ENCODE data around the gene SYNE1. TPM values are rescaled to one million over a fixed set of nuclear protein-coding genes. Genes with fewer than 3 reads are reported as not detected.

Gene SYNE1
- total and polyA plus RNA-seq, 10 of the 15 experiments (the other 5 are each of a cell fraction or from before 2014, with no cell fraction given): 2.3 to 28.7 (median 14.1) TPM

DNA sequence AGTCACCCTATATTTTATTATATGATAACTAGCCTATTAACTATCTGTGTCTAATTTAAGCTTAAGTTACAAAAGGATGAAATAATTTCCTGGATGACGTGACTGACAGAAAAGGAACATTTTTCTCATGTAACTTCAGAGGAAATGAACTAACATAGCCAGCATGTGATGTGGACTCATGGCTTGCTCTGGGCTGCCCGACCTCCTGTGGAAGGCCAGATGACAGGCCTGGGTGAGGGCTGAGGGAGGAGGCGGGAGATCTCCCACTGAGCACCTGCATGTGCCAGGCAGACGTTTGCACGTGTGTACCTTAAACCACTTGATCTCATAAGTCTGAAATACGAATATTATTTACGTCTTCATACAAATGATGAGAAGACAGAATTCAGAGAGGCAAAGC is 321.1 kb downstream of the SYNE1 start:
- Histone ChIP-seq H3K9me3 (replicated peaks; ENCODE audit: control insufficient read depth, insufficient read depth, low read length) (no peaks in the 10 kb centered on the region; the same call in 2 of the 3 replicates), H3K9ac (ENCODE audit: control insufficient read depth, insufficient read depth, low read length) (no peak overlapping the region), H3K4me1 (ENCODE audit: control insufficient read depth, insufficient read depth, low read length) (peaks cover 9% of the 10 kb centered on the region), H4K20me1 (ENCODE audit: control insufficient read depth, insufficient read depth) (no peaks in the 10 kb centered on the region), H3K36me3 (ENCODE audit: control insufficient read depth in 2 of 2, insufficient read depth in 2 of 2, low read length in 1 of 2) (no peaks in the 10 kb centered on the region), H3K4me3 (no peak overlapping the region), H3K4me2 (ENCODE audit: control insufficient read depth, insufficient read depth) (no peak overlapping the region; the same call in 1 of the 2 replicates), H2AFZ (ENCODE audit: control insufficient read depth, low read depth, low read length) (no peak overlapping the region), H3K79me2 (ENCODE audit: control insufficient read depth, insufficient read depth, low read length) (no peaks in the 10 kb centered on the region), H3K27ac (ENCODE audit: control insufficient read depth, insufficient read depth) (no peak overlapping the region), H3K27me3 (replicated peaks in 1 of 2; ENCODE audit: control insufficient read depth in 2 of 2, insufficient read depth in 2 of 2, low read length in 1 of 2) (no peaks in the 10 kb centered on the region; a peak in 2 of 4 replicates)
- FAIRE-seq (no peak), DNase-seq (ENCODE audit: low read depth, low spot score) (no peak), ATAC-seq (no peak)
- RAD21 ChIA-PET (ENCODE audit: unreplicated experiment): interaction anchor here (1.8 to 2.8 kb wide), 2 partner anchors 15 to 23 kb away, joined by 5 to 12 read pairs; no protein-coding TSS in a partner anchor
- in situ Hi-C loops (cut with MboI) (no loop called here), intact Hi-C loops (cut with micrococcal nuclease; ENCODE audit: unreplicated experiment) (no loop called here)
- CTCF ChIA-PET: interaction anchor here (0.7 to 3.1 kb wide), 5 partner anchors 10 to 22 kb away, joined by 3 to 18 read pairs (median 6); no protein-coding TSS in a partner anchor
- WGBS (ENCODE audit: insufficient coverage, insufficient replicate concordance, low lambda C conversion rate, missing lambda C conversion rate): 51% methylated on average over 7 of the region's 7 CpGs
- POLR2A ChIA-PET: interaction anchor here (1.0 to 1.6 kb wide), 2 partner anchors 14 to 17 kb away, joined by 3 to 4 read pairs; no protein-coding TSS in a partner anchor
- SMC1A ChIA-PET (ENCODE audit: uncharacterized antibody, unreplicated experiment): interaction anchor here (0.6 to 3.7 kb wide), 12 partner anchors 8 to 640 kb away, joined by 3 to 25 read pairs (median 4); no protein-coding TSS in a partner anchor
- no TSS peak for BruUV-seq (replicated peaks)
- TF ChIP-seq ATF7 (IDR thresholded peaks at IDR 0.05; ENCODE audit: low read depth): no peak
- no peak for TF ChIP-seq ZNF217 (IDR thresholded peaks at IDR 0.05)
- TF ChIP-seq, protein P1, sequence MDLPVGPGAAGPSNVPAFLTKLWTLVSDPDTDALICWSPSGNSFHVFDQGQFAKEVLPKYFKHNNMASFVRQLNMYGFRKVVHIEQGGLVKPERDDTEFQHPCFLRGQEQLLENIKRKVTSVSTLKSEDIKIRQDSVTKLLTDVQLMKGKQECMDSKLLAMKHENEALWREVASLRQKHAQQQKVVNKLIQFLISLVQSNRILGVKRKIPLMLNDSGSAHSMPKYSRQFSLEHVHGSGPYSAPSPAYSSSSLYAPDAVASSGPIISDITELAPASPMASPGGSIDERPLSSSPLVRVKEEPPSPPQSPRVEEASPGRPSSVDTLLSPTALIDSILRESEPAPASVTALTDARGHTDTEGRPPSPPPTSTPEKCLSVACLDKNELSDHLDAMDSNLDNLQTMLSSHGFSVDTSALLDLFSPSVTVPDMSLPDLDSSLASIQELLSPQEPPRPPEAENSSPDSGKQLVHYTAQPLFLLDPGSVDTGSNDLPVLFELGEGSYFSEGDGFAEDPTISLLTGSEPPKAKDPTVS (IDR thresholded peaks at IDR 0.05; ENCODE audit: low read depth, low read length): no peak
- TF ChIP-seq, protein P2, sequence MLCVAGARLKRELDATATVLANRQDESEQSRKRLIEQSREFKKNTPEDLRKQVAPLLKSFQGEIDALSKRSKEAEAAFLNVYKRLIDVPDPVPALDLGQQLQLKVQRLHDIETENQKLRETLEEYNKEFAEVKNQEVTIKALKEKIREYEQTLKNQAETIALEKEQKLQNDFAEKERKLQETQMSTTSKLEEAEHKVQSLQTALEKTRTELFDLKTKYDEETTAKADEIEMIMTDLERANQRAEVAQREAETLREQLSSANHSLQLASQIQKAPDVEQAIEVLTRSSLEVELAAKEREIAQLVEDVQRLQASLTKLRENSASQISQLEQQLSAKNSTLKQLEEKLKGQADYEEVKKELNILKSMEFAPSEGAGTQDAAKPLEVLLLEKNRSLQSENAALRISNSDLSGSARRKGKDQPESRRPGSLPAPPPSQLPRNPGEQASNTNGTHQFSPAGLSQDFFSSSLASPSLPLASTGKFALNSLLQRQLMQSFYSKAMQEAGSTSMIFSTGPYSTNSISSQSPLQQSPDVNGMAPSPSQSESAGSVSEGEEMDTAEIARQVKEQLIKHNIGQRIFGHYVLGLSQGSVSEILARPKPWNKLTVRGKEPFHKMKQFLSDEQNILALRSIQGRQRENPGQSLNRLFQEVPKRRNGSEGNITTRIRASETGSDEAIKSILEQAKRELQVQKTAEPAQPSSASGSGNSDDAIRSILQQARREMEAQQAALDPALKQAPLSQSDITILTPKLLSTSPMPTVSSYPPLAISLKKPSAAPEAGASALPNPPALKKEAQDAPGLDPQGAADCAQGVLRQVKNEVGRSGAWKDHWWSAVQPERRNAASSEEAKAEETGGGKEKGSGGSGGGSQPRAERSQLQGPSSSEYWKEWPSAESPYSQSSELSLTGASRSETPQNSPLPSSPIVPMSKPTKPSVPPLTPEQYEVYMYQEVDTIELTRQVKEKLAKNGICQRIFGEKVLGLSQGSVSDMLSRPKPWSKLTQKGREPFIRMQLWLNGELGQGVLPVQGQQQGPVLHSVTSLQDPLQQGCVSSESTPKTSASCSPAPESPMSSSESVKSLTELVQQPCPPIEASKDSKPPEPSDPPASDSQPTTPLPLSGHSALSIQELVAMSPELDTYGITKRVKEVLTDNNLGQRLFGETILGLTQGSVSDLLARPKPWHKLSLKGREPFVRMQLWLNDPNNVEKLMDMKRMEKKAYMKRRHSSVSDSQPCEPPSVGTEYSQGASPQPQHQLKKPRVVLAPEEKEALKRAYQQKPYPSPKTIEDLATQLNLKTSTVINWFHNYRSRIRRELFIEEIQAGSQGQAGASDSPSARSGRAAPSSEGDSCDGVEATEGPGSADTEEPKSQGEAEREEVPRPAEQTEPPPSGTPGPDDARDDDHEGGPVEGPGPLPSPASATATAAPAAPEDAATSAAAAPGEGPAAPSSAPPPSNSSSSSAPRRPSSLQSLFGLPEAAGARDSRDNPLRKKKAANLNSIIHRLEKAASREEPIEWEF (IDR thresholded peaks at IDR 0.05; ENCODE audit: insufficient replicate concordance, low read depth, low read length): no peak
- no peak for TF ChIP-seq SIX5 (IDR thresholded peaks at IDR 0.05; ENCODE audit: low read depth, low read length, severe bottlenecking)
- TF ChIP-seq KDM1A (IDR thresholded peaks at IDR 0.05; ENCODE audit: borderline replicate concordance): no peak
- TF ChIP-seq RAD51 (IDR thresholded peaks at IDR 0.05): no peak
- TF ChIP-seq, protein P3, sequence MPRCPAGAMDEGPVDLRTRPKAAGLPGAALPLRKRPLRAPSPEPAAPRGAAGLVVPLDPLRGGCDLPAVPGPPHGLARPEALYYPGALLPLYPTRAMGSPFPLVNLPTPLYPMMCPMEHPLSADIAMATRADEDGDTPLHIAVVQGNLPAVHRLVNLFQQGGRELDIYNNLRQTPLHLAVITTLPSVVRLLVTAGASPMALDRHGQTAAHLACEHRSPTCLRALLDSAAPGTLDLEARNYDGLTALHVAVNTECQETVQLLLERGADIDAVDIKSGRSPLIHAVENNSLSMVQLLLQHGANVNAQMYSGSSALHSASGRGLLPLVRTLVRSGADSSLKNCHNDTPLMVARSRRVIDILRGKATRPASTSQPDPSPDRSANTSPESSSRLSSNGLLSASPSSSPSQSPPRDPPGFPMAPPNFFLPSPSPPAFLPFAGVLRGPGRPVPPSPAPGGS (IDR thresholded peaks at IDR 0.05; ENCODE audit: borderline replicate concordance, insufficient read depth, low read depth, low read length, poor library complexity, severe bottlenecking): no peak
- no peak for TF ChIP-seq FOS (IDR thresholded peaks at IDR 0.05; ENCODE audit: borderline replicate concordance, extremely low read depth, insufficient read length)
- no peak for TF ChIP-seq CBX5 (IDR thresholded peaks at IDR 0.05; ENCODE audit: low read depth)
- TF ChIP-seq MYB (IDR thresholded peaks at IDR 0.05; ENCODE audit: borderline replicate concordance, low read depth, low read length): no peak
- TF ChIP-seq, protein P4, sequence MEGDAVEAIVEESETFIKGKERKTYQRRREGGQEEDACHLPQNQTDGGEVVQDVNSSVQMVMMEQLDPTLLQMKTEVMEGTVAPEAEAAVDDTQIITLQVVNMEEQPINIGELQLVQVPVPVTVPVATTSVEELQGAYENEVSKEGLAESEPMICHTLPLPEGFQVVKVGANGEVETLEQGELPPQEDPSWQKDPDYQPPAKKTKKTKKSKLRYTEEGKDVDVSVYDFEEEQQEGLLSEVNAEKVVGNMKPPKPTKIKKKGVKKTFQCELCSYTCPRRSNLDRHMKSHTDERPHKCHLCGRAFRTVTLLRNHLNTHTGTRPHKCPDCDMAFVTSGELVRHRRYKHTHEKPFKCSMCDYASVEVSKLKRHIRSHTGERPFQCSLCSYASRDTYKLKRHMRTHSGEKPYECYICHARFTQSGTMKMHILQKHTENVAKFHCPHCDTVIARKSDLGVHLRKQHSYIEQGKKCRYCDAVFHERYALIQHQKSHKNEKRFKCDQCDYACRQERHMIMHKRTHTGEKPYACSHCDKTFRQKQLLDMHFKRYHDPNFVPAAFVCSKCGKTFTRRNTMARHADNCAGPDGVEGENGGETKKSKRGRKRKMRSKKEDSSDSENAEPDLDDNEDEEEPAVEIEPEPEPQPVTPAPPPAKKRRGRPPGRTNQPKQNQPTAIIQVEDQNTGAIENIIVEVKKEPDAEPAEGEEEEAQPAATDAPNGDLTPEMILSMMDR (IDR thresholded peaks at IDR 0.05 in 2 of 3, conservative IDR thresholded peaks at IDR 0.05 in 1 of 3; ENCODE audit: control insufficient read depth in 2 of 3, extremely low read depth in 1 of 3, insufficient read depth in 1 of 3, low read depth in 3 of 3, low read length in 3 of 3): no peak
- TF ChIP-seq SUZ12 (IDR thresholded peaks at IDR 0.05; ENCODE audit: unreplicated experiment): no peak
- no peak for TF ChIP-seq TBL1XR1 (IDR thresholded peaks at IDR 0.05; ENCODE audit: low read depth, low read length)
